Measurements from ENCODE around the gene EFNB3. TPM values are rescaled to one million over a fixed set of nuclear protein-coding genes. Genes with fewer than 3 reads are reported as not detected.

EFNB3 gene
- total and polyA plus RNA-seq, 2 of the 8 experiments (the other 6 are each of a cell fraction or from before 2014, with no cell fraction given), result 15.0 to 27.3 TPM

DNA sequence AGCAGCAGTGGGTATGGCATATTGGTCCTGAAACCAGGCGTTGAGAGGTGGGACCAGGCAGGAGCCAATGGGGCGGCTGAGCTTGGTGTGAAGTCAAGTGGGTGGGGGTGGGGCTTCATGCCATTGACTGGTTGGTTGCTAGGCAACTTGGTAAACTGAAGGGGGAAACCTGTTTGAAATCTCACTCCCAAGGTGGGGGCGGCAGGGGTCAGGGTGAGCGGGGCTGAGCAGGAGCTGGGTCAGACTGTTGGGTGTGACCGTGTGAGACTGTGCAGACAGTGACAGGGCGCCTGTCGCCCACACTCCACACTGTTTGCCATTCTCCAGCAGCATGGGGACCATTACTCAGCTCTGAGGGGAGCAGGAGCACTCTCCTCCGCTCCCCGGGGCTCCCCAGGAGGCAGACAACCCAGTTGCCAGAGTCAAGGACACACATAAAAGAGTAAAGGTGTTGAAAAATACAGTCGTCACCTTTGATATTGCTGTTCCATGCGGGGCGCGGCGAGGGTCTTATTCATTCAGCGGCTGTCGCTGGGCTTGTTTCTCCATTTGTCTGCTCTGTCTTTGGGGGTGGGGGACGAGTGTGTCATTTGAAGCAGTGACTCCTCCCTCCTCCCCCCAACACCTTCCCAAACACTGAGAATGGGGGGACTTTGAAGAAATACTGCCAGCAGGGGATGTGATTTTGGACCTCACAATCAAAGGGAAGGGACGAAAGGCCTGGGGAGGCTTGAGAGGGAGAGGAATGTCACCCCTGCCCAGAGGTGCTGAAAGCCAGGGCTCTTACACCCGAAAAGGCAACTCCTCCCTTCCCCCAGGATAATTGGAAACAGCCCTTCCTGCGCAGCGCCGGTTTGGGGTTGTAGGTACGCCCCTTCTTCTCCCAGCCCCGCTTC lies 1.2 kb upstream of the EFNB3 start (continued):
- TF ChIP-seq NANOG (IDR thresholded peaks at IDR 0.05; ENCODE audit: insufficient read depth, low read depth, low read length, poor library complexity, severe bottlenecking), result no peak
- TF ChIP-seq CHD2 (IDR thresholded peaks at IDR 0.05; ENCODE audit: low read length), result no peak
- TF ChIP-seq SRF (IDR thresholded peaks at IDR 0.05; ENCODE audit: low read depth, low read length), result no peak
- TF ChIP-seq RFX5 (IDR thresholded peaks at IDR 0.05; ENCODE audit: borderline replicate concordance, low read depth, low read length), result peak; percentile 24; the same call in 1 of the 2 replicates
- no peak for TF ChIP-seq TAF7 (optimal IDR thresholded peaks at IDR 0.05; ENCODE audit: borderline replicate concordance, low read depth, low read length)
- no peak for TF ChIP-seq CHD7 (IDR thresholded peaks at IDR 0.05; ENCODE audit: insufficient replicate concordance, low read length)
- peak in 1 of 2 experiments; percentile 76; a peak in 1 of 3 replicates for TF ChIP-seq EP300 (IDR thresholded peaks at IDR 0.05; ENCODE audit: borderline replicate concordance in 1 of 2, low read depth in 2 of 2, low read length in 2 of 2)
- no peak for TF ChIP-seq KDM5A (IDR thresholded peaks at IDR 0.05; ENCODE audit: low read length)
- TF ChIP-seq CHD1 (IDR thresholded peaks at IDR 0.05; ENCODE audit: low read depth, low read length), result no peak

Data from H1 (cell line).